ENCODE results near the gene SPEF2.

Gene SPEF2

DNA sequence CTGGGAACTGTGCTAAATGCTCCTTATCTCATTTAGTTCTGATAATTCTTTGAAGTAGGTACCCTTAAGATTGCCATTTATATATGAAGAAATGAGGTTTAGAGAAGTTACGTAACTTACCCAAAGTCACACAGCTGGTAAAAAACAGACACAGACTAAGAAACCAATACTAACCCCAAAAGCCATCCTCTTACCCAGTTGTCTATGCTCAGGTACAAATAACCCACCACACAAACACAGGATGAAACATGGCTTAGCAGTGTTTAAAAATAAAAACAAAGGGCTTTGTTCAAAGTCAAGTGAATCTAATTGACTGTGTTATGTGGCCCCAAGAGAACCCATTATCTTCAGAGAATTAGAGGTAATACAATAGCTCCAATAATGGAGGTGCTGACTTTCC, 202.0 kb downstream of the SPEF2 start:
- Histone ChIP-seq H3K4me1 (ENCODE audit: control insufficient read depth in 1 of 2, insufficient read depth in 1 of 2, low read depth in 1 of 2, low read length in 1 of 2) (no peaks in the 10 kb centered on the region), H3K27me3 (no peaks in the 10 kb centered on the region), H3K27ac (no peak overlapping the region), H3K9me3 (no peaks in the 10 kb centered on the region), H3K36me3 (no peaks in the 10 kb centered on the region), H3K4me3 (ENCODE audit: low read depth in 1 of 2, low read length in 1 of 2) (no peak overlapping the region)
- TF ChIP-seq, protein P1, sequence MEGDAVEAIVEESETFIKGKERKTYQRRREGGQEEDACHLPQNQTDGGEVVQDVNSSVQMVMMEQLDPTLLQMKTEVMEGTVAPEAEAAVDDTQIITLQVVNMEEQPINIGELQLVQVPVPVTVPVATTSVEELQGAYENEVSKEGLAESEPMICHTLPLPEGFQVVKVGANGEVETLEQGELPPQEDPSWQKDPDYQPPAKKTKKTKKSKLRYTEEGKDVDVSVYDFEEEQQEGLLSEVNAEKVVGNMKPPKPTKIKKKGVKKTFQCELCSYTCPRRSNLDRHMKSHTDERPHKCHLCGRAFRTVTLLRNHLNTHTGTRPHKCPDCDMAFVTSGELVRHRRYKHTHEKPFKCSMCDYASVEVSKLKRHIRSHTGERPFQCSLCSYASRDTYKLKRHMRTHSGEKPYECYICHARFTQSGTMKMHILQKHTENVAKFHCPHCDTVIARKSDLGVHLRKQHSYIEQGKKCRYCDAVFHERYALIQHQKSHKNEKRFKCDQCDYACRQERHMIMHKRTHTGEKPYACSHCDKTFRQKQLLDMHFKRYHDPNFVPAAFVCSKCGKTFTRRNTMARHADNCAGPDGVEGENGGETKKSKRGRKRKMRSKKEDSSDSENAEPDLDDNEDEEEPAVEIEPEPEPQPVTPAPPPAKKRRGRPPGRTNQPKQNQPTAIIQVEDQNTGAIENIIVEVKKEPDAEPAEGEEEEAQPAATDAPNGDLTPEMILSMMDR (IDR thresholded peaks at IDR 0.05), result no peak

DNA sequence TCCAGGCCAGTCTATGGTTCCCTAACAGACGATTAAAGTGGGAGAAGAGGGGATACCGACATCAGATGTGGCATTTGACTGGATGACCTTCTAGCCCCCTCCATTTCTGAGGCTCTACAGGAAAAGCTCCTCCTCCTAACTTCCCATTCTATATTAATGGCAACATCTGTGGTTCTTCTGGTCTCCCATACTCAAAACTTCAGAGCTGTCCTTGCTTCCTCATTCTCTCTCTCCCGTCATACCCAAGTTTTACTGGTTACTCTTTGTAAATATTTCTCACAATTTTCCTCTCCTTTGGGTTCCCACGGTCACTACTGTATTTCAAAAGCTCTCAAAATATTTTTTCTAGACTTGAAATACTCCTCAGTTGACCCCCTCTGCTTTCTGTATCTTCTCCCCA, 203.1 kb downstream of the SPEF2 start:
- Histone ChIP-seq H3K4me1 (ENCODE audit: control insufficient read depth in 1 of 2, insufficient read depth in 1 of 2, low read depth in 1 of 2, low read length in 1 of 2) (no peaks in the 10 kb centered on the region), H3K27me3 (no peaks in the 10 kb centered on the region), H3K4me3 (ENCODE audit: low read depth in 1 of 2, low read length in 1 of 2) (no peak overlapping the region), H3K27ac (no peak overlapping the region), H3K36me3 (no peaks in the 10 kb centered on the region), H3K9me3 (no peaks in the 10 kb centered on the region)
- TF ChIP-seq, protein P1 (IDR thresholded peaks at IDR 0.05), result no peak

DNA sequence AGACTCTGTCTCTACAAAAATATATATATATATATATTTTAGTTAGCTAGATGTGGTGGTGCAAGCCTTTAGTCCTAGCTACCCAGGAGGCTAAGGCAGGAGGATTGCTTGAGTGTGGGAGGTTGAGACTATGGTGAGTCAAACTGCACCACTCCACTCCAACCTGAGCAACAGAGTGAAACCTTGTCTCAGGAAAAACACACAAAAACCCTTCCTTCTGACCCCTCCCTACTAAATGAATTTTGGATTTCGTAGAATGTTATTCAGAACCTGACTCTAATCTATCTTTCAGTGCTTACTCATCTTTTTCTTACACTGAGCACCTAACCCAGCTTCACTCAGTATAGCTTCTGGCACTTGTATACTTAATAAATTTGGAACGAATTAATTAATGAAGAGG, 203.8 kb downstream of the SPEF2 start:
- H3K4me3 ChIP-seq (ENCODE audit: low read depth in 1 of 2, low read length in 1 of 2), result no peak overlapping the region
- TF ChIP-seq, protein P1 (IDR thresholded peaks at IDR 0.05), result no peak
- H3K27me3 ChIP-seq, result no peaks in the 10 kb centered on the region
- H3K9me3 ChIP-seq, result no peaks in the 10 kb centered on the region
- H3K36me3 ChIP-seq, result no peaks in the 10 kb centered on the region
- H3K4me1 ChIP-seq (ENCODE audit: control insufficient read depth in 1 of 2, insufficient read depth in 1 of 2, low read depth in 1 of 2, low read length in 1 of 2), result no peaks in the 10 kb centered on the region
- no peak overlapping the region for H3K27ac ChIP-seq

DNA sequence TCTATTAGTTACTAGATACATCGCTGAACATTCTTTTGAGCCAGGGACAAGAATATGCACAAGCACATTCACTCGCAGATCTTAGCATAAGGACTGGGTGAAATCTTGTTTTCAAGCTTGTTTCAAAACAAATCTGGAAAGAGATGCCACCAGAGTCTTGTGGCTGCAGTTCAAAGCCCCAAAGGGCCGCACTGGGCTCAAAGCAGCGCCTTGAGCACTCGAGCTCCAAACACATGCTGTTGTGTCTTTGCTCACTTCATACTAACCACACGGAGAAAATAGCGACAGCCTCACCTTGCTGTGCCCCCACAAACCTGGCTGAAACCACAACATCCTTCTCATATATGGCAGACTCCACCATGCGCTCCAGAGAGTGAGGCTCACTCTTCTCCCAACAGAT, 204.8 kb downstream of the SPEF2 start:
- no peaks in the 10 kb centered on the region for H3K36me3 ChIP-seq
- no peaks in the 10 kb centered on the region for H3K4me1 ChIP-seq (ENCODE audit: control insufficient read depth in 1 of 2, insufficient read depth in 1 of 2, low read depth in 1 of 2, low read length in 1 of 2)
- H3K9me3 ChIP-seq, result no peaks in the 10 kb centered on the region
- H3K4me3 ChIP-seq (ENCODE audit: low read depth in 1 of 2, low read length in 1 of 2), result no peak overlapping the region
- TF ChIP-seq, protein P1 (IDR thresholded peaks at IDR 0.05), result no peak
- no peaks in the 10 kb centered on the region for H3K27me3 ChIP-seq
- H3K27ac ChIP-seq, result no peak overlapping the region

DNA sequence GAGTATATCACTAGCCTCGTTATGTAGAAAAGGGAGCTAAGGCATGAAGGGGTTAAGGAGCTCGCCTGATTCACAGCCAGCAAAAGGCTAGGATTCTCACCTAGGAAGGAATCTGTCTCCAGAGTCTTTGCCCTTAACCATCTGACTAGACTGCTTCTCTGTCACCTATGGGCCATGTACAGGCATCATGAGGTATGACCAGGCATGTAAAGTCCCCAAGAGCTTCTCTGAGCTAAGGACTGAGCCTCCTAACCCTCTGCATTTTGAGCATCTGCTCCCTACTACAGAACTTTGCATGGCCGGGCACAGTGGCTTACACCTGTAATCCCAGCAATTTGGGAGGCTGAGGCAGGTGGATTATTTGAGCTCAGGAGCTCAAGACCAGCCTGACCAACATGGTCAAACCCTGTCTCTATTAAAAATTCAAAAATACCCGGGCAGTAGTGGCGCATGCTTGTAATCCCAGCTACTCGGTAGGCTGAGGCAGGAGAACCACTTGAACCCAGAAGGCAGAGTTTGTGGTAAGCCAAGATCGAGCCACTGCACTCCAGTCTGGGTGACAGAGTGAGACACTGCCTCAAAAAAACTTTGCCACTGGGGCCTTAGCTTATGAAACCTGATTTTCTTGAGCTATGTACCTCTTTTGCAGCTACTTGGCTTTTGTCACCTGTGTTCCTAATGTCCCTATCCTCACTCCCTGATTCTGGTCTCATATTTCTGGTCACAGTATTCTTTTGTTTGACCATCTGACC, 205.9 kb downstream of the SPEF2 start:
- no peak overlapping the region for H3K4me3 ChIP-seq (ENCODE audit: low read depth in 1 of 2, low read length in 1 of 2)
- H3K36me3 ChIP-seq, result no peaks in the 10 kb centered on the region
- no peaks in the 10 kb centered on the region for H3K27me3 ChIP-seq
- no peaks in the 10 kb centered on the region for H3K4me1 ChIP-seq (ENCODE audit: control insufficient read depth in 1 of 2, insufficient read depth in 1 of 2, low read depth in 1 of 2, low read length in 1 of 2)
- TF ChIP-seq, protein P1 (IDR thresholded peaks at IDR 0.05), result no peak
- H3K27ac ChIP-seq, result no peak overlapping the region
- no peaks in the 10 kb centered on the region for H3K9me3 ChIP-seq
